Fibroblast of skin of scalp (primary cell): ENCODE results near the gene HPRT1.

Experiments used
- DNase-seq: peaks from one replicate; pipeline ENCODE4 v3.0.0-alpha.2; 2013

Gene HPRT1

DNA sequence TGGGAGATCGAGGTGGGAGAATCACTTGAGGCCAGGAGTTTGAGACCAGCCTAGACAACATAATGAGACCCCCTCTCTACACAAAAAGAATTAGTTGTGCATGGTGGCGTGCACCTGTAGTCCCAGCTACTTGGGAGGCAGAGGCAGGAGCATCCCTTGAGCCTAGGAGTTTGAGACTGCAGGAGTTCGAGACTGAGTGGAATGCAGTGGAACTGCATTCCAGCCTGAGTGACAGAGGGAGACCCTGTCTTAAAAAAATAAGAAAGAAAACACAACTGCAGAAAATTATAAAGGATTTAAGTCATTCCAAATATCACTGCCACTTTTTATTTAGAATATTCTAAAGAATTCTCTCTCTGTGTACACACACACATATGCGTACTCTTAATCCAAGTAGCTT is 18.4 kb downstream of the HPRT1 start:
- no peak for DNase-seq

DNA sequence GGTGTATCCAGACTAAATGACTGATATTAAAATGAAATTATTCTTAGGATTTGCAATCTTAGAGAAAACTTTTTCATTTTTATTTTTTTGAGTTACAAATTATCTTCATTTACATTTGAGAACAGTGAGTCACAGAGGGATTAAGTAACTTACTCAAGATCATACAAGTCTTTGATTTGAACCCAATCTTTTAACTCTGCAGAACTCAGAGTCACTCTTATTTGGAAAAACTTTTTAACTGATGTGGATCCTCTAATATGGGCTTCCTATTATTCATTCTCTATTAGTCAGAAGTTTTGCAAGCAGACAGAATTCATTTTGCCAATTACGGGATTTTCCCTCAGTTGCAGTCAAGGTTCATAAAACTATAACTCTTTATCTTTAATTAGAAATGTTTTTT is 20.1 kb downstream of the HPRT1 start:
- DNase-seq: no peak

DNA sequence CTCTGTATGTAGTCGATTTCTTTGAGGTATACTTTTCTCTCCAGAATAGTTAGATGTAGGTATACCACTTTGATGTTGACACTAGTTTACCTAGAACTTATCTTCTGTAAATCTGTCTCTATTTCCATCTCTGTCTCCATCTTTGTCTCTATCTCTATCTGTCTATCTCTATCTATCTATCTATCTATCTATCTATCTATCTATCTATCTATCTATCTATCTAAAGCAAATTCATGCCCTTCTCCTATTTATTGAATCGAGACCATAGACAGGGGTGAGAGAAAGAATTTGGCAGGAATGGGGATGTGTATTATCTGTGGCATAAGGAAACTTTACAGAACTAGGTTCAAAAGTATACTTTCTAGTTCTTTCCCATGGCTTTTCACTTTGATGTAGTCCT is 21.4 kb downstream of the HPRT1 start:
- DNase-seq: no peak

DNA sequence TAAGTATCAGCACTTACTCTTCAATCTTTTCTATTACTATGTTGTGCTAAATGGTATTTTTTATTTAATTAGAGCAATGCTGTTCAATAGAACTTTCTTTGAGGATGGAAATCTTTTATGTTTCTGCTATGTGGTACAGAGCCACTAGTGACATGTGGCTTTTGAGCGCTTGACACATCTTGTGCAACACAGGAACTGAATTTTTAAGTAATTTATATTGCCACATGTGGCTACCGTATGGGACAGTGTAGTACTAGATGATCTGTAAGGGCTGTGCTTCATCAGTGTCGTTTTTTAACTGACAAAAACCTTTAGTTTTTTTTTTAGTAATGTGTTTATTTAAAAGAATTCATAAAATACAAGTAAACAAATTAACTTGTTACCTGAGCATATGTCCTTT is 22.4 kb downstream of the HPRT1 start:
- no peak for DNase-seq

DNA sequence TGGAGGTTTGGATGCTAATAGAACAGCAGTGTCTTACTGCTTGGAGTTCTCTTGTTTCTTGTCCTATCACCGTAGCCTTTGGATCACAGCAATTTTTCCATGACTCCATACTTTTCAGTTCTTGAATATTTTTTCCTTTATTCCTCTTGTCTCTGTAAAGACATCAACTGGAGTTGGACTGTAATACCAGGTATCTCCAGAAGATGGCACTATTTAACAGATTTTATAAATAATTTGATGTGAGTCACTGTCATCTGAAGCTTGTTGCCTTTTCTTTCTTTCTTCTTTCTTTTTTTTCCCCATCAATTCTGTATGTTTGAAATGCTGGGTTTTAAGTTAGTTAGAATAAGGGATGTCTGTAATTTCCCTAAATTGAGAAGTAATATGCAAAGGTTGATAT is 24.1 kb downstream of the HPRT1 start:
- peak; percentile 57 for DNase-seq

DNA sequence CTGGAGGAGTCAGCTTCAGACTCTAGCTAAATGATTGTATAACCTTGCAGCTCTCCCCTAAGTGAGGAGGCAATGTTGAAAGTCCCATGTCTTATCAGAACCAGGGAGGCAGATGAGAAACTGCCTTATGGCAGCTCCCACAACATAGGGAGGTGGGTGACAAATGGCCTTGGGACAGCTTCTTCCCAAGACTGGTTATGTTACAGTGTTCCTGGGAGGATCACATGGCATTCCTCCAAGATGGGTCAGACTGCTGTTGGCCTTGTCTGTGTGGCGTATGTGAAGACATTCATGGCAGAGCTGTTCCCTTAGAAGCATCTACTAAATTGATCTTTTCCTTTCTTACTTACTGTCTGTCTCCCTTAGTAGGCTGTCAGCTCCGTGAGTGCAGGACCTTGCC is 42.0 kb downstream of the HPRT1 start:
- DNase-seq: no peak

DNA sequence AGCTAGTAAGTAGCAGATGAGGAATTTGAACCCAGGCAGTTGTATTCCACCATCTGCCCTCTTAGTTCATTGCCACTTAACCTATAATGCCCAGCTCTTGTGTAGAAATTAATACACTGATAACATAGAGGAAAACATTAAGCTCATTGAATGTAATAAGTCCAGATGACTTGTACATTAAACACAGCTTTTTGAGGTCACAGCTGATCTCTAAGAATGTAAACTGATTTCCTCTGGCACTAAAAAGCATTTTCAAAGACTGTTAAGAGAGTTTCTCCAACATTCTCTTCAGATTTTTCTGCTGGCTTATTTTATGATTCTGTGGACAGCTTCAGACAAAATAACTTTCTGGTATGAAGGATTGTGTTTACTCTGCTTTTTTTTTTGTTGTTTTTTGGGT is 42.7 kb downstream of the HPRT1 start:
- DNase-seq: no peak

DNA sequence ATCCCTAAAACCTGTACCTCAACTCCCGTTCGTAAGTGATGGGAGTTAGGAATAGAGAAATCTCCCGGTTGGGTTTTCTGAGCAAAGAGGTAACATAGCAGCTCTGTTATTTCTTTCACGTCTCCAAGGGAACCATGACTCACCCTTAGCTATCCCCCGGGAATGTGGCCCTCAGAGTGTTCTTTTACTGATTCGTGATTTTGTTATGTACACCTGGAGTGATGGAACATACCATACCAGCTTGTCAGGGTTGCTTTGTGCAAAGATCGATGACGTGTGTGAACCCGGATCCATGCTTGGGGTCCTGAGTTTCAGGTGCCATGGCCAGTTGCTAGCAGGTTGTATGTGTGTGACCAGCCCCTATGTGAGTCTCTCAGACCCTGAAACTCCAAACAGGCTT is 52.6 kb downstream of the HPRT1 start:
- peak; percentile 71 for DNase-seq

DNA sequence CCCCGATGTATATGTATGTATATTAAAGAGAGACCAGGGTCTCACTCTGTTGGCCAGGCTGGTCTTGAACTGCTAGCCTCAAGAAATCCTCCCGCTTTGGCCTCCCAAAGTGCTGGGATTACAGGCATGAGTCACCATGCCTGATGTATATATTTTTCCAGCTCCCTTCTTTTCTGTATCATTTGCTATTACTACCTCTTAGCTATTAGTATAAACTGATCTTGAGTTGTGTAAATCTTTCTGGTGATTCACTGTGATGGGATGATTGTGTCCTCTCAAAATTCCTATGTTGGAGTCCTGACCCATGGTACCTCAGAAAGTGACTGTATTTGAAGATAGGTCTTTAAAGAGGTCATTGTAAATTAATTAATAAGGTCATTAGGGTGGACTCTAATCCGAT is 53.1 kb downstream of the HPRT1 start:
- DNase-seq: no peak

DNA sequence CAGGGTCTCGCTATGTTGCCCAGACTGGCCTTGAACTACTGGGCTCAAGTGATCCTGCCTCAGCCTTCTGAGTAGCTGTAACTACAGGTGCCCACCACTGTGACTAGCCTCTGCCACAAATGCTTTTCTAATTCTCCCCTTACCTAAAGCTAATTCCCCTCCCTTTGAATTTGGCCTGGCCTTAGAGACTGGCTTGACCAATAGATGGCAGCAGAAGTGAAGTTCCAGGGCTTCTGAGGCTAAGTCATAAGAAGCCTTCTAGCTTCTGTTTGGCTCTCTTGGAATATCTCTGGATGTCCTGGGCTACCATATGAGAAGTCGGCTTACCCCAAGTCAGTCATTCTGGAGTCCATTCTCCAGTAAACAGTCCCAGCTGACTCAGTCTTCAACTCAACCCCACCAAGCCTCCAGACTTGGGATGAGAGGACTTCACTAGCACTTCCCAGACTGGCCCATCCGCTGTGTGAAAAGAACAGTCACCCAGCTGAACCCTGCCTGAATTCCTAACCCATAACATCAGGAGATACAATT is 61.0 kb downstream of the HPRT1 start:
- DNase-seq: peak; percentile 74

DNA sequence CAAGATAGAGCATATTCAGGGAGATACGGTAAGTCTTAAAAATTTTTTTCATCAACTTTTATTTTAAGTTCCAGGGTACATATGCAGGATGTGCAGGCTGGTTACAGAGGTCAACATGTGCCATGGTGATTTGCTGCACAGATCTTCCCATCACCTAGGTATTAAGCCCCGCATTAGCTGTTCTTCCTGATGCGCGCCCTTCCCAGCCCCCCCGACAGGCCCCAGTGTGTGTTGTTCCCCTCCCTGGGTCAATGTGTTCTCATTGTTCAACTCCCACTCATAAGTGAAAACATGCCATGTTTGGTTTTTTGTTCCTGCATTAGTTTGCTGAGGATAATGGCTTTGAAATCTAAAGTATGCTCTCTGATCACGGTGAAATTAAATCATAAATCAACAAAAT is 64.2 kb downstream of the HPRT1 start:
- no peak for DNase-seq

DNA sequence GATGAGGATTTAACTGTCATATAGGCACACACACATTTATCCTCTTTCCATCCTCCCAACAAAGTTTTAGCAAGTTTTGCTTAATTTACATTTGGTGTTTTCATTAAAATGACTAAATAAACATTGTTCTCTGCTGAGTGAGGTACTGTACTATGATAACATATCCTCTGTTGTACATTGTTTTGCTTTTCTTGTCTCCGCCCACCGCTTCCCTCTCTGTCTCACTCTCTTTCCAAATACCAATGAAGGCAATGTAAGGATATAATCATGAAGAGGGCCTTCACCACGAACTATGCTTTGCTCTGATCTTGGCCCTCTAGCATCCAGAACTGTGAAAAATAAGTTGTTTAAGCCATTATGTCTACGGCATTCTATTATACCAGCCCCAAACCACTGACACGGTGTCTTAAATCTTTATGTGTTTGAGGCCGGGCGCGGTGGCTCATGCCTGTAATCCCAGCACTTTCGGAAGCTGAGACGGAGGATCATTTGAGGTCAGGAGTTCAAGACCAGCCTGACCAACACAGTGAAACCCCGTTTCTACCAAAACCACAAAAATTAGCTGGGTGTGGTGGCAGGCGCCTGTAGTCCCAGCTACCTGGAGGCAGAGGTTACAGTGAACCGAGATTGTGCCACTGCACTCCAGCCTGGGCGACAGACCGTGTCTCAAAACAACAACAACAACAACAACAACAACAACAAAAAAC is 65.3 kb downstream of the HPRT1 start:
- peak; percentile 54 for DNase-seq

DNA sequence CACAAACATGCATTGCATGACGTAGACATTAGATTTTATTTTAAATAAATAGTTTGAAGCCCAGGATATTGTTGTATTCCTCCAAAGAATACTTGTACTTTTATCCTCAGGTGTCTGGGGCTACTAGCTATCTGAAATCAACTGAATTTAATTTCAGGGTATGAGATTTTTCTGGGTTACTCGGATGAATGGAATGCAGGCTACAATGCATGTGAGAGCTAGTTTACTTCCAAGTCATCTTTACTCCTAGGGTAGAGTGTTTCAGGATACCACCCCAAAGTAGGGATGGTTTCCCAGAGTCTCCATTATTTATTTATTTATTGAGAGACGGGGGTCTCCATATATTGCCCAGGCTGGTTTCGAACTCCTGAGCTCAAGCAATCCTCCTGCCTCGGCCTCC is 66.4 kb downstream of the HPRT1 start:
- peak; percentile 26 for DNase-seq

DNA sequence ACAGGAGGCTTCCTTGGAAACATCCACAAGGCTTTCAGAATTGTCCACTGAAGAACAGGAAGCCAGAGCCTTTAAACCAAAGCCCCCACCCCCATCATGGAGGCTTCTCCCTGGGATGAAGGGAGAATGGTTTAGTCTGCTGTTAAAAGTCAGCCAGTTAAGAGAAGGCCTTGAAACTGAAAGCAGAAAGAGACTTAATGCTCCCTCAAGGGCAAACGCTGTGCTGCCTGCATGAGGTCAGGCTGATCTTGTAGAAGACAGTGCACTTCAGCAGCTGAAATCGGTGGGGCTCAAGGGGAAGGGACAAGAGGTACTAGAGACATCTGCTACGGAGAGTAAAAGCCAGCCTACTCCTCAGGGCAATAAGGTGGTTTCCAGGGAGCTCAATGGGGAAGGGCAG is 69.0 kb downstream of the HPRT1 start:
- no peak for DNase-seq

DNA sequence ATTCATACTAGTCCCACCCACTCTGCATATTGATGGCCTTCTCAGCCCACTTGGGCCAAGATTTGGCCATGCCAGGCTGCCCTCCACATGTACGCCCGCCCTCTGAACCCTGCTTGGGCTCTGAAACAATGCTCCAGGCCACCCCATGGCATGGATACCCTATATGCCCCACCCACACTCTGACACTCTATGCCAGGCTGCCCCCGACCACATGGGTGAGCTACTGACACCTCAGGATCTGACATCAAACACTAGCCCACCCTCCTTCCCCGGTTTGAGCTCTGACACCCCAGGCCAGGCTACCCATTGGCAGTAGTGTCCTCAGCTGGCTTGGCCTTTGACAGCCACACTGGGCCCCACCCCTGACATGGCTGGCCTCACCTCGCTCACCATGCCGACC is 69.5 kb downstream of the HPRT1 start:
- DNase-seq: no peak

DNA sequence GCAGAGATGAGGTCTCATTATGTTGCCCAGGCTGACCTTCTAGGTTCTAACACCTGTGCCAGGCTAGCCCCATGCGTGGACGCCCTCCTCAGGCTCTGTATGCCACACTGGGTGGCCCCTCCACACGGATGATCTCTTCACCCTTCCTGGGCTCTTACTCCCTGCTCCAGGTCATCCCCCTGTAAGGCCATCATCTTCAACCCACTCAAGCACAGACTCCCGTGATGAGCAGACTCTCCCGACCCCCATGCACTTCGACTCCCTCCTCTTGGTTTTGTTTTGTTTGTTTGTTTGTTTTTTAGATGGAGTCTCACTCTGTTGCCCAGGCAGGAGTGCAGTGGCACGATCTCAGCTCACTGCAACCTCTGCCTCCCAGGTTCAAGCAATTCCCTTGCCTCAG is 70.9 kb downstream of the HPRT1 start:
- DNase-seq: no peak

DNA sequence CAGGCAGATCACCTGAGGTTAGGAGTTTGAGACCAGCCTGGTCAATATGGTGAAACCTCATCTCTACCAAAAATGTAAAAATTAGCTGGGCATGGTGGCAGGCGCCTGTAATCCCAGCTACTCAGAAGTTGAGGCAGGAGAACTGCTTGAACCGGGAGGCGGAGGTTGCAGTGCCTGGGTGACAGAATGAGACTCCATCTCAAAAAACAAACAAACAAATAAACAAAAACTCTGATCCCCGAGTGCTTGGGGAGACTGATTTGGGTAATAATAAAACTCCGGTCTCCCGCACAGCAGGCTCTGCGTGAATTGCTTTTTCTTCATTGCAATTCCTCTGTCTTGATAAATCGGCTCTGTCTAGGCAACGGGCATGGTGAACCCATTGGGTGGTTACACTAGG is 73.4 kb downstream of the HPRT1 start:
- no peak for DNase-seq

DNA sequence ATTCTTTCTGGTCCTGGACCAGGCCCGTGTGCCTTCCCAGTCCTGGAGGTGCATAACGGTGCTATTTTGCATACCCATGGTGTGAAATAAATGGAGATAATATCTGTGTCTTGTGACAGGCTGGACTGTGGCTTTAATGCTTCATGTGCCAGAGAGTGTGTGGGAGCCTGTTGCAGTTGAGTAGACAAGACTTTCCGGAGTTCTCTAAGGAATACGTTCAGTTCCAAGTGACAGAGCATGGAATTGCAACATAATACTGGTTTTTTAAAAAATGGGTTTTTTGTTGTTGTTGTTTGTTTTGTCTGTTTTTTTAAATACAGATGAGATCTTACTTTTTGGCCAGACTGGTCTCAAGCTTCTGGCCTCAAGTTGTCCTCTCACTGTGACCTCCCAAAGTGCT is 74.0 kb downstream of the HPRT1 start:
- no peak for DNase-seq

DNA sequence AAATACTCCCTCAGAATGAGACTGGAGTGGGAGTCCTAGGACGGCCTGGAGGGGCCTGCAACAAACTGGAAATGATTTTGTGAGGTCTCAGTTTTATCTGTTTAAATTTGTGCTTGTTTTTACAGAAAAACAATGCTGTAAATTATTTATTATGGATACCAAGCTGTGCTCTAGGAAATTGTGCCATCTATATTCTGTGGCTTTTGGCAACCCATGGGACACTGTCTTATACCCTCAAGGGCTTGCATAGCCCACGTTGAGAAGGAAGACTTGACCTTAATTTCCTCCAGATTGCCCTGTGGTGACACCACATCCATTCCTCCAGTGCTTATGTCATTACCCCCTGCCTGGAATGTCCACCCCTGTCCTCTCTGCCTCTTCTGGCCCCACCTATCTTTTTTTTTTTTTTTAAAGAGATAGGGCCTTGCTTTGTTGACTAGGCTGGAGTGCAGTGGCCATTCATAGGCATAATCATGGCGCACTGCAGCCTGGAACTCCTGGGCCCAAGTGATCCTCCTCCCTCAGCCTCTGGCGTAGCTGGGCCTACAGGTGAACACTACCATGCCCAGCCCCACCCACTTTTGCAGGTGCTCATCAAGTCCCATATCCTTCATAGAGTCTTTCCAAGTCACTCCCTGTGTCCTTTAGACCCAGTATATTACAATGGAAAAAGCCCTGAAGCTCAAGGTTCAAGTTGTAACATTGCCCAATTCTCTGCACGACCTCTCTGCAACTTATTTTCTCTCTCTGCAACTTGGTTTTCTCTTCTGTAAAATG is 77.4 kb downstream of the HPRT1 start:
- DNase-seq: peak; percentile 87

DNA sequence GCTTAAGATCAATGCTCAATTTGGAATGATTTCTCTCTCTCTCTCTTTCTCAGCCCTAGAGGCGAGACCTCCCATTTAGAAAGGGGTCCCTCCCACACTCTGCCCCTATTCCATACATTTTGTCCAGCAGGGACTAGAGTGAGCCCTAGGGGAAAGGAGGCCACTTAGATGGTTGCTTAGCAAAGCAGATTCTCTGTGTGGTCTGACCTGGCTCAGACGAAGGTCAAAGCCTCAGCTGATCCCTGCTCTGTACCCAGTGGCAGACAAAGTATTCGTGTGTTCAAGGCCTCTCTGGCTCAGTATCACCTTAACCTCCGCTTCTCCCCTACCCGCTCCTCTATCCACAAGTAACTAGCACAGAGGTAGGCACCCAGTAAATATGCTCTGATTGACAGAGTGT is 78.4 kb downstream of the HPRT1 start:
- no peak for DNase-seq

DNA sequence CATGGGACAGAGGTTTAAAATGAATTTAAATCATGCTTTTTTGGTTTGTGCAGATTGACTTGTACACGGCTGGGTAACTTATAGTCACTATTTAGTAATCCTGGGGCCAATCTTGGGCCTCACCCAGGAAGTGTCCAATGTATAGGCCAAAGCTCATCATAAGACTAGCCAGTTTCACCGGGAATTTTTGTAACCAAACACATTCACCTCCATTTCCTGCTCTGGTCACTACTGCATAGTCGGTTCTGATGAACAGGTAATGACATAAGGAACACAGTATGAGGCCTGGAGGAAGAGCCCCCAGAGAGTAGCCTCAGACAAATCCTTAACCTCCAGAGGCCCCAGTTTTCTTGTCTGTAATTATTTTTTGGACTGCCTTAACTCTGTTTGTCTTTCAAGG is 81.9 kb downstream of the HPRT1 start:
- DNase-seq: no peak

DNA sequence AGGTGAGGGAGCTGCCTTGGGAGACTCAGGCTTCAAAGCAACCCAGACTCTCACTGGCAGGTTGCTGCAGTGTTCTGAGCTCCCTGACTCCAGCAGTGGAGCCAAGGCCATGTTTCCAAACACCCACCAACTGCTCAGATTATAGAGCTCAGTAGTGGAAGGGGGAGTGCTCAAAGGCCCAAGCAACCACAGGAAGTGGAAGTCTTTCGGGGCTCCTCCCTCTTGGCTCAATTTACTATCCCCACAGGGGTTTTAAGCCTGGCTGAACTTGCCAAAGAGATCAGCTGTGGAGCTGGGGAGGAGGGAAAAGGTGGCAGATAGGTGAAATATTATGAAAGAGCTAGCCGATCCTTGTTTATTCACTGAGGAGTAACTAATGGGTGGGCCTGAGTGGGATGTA is 82.5 kb downstream of the HPRT1 start:
- DNase-seq: peak; percentile 84

DNA sequence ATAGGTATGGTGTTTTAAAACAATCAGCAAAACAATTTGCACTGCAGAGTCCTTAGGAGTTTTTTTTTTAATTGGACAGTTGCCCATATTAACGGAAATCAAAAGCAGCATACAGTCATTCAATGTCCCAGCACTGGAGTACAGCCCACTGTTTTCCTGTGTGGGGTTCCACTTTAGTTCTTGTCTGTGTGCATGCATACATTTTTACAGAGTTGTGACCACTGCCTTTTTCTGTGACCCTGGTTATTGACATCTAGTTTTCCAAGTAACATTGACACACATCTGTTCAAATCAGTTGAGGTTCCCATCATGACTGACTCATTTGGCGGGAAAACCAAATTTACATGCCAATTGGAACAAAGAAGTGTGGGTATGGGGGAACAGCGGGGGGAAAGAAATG is 83.3 kb downstream of the HPRT1 start:
- no peak for DNase-seq

DNA sequence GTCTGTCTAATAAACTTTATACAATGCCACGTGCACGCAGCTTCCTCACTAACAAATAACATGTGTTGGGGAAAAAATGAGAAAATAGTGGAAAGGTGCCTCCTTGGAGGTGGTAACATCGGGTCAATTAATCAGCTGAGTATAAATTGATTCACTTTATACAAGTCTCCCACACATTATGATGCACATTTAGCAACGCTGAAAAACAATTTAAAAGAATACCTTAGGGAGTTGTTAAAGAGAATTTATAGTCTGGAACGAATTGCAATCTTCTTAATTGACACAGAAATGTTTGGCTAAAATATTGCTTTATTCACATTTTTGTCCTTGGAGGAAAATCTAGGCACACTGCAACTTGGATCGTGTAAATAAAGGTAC is 84.2 kb downstream of the HPRT1 start:
- DNase-seq: no peak
